HG03342 (cell line): ENCODE results near the gene GIPC1.

Experiments
- ATAC-seq: cut with Tn5 transposase; IDR thresholded peaks from one replicate; pipeline ENCODE4 v1.9.1; 2021; ENCODE audit warnings: mild to moderate bottlenecking, moderate library complexity; ENCODE audit not compliant: unreplicated experiment

GIPC1 gene

DNA sequence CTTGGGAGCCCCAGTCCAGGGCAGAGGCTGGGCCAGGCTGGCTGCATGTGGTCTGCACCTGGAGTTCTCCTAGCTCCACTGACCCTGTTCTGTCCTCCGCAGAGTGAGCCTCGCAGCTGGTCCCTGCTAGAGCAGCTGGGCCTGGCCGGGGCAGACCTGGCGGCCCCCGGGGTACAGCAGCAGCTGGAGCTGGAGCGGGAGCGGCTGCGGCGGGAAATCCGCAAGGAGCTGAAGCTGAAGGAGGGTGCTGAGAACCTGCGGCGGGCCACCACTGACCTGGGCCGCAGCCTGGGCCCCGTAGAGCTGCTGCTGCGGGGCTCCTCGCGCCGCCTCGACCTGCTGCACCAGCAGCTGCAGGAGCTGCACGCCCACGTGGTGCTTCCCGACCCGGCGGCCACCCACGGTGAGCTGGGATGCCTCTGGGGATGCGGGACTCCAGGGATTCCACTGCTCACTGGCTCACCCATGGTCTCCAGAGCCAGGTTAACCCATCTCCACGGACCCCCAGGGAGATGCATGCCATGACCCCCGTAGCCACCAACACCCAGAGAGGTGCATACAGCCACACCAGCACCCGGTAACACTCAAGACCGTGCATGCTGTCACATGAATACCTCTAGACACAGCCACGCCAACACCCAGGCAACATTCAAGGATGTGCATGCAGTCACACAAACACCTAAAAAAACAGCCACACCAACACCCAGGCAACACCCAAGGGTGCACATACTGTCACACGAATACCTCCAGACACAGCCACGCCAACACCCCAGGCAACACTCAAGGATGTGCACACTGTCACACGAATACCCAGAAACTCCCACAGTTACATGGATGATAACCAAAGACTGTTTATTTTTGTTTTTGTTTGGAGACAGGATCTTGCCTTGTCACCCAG, 54.6 kb downstream of the GIPC1 start:
- no peak for ATAC-seq

DNA sequence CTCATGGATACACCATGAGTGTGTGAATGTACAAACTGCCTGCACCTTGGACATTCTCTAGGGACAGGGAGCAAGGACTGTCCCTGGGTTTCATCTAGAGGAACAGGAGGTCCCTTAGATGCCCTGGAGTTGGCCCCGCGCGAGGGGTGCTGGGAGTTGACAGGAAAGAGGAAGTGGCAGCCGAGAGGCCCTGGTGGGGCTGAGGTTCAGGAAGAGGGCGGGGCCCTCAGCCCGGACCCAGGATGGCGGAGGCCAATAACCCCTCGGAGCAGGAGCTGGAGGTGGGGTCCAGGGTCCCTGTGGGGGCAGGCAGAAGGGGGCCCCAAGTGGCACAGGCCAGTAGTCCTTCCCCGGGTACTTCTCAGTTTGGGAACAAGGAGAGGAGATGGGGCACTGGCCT, 55.9 kb downstream of the GIPC1 start:
- peak; percentile 78 for ATAC-seq

DNA sequence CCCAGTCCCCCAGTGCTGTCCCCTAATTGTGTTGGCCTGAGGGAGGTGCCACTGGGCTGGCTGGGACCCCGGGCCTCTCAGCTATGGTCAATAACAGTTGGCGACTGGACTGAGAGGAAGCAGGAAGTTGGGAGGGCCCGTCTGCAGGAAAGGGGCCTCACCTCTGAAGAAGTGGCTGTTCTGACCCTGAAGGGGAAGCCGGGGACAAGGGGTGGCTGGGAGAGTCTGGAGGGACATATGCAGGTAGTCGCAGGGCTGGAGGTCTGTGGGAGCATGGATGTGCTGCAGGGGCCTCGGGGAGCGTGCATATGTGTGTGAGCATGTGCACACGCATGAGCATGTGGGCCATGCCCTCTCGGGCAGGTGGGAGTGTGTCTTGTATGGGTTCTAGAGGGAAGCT, 56.9 kb downstream of the GIPC1 start:
- no peak for ATAC-seq

DNA sequence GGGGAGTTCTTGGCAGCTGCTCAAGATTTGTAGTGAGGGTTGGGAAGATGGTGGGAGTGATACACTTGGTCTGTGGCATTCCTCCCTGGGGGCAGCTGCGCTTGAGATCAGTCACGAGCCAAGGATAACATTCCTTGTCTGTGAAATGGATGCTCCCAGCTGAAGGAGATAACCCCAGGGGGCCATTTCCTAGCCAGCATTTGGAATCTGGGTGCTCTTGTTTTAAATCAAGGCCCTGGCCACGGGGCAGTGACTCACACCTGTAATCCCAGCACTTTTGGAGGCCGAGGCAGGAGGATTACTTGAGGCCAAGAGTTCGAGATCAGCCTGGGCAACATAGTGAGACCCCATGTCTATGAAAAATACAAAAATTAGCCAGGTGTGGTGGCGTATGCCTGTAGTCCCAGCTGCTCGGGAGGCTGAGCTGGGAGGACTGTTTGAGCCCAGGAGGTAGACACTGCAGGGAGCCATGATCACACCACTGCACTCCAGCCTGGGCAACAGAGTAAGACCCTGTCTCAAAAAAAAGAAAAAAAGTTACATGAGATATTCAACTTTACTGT, 58.3 kb downstream of the GIPC1 start:
- no peak for ATAC-seq

DNA sequence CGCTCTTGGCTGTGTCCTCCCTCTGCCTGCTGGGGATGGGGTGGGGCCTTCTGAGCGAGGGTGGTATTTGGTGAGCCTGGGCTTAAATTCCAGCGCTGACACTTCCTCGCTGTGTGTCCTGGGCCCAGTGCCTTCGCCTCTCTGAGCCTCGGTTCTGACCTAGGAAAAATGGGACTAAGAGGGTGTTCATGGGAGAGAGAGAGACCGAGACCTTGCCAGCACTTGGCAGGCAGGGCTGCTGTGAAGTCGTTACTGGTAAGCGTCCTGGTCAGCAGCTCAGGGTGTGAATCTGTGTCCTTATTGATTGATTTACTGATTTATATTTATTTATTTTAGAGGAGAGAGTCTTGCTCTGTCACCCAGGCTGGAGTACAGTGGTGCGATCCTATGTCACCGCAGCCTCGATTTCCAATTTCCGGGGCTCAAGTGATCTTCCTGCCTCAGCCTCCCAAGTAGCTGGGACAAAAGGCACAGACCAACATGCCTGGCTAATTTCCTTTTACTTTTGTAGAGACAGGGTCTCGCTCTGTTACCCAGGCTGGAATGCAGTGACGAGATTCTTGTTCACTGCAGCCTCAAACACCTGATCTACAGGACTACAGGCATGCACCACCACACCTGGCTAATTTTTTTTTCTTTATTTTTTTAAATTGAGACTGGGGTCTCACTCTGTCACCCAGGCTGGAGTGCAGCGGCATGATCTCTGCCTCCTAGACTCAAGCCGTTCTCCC, 60.4 kb downstream of the GIPC1 start:
- no peak for ATAC-seq

DNA sequence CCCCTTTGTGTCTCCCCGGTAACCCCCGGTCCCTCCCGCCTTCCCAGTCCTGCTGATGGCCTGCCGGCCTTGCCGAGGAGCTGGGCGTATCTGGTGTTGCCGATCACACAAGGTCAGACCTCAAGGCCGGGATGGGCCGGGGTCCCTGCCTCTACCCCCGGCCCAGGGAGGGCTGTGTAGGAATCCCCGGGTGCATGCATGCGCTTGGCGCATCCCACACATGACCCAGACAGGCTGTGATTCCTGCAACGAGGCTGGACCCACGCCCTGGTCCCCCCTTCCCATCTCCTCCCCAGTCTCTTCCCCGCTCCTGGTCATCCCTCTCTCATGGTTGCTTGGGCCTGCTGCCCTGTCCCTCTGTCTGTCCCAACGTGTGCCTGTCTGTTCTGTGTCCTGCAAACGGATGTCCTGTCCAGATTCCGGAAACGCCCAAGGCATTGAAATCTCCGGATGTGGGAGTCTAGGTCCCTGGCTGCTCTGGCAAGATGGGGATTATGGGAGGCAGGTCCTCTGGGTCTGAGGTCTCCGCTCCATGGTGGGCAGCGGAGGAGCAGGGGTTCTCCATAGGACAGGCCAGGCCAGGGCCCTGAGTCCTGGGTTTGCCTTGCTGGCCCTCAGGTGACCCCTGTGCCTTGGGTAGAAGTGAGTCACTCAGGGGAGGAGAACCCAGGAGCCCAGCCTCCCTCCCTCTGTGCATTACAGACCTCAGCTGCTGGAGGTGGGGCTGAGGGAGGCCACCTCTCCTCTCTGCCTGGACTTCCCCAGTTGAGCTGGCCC, 61.2 kb downstream of the GIPC1 start:
- no peak for ATAC-seq

DNA sequence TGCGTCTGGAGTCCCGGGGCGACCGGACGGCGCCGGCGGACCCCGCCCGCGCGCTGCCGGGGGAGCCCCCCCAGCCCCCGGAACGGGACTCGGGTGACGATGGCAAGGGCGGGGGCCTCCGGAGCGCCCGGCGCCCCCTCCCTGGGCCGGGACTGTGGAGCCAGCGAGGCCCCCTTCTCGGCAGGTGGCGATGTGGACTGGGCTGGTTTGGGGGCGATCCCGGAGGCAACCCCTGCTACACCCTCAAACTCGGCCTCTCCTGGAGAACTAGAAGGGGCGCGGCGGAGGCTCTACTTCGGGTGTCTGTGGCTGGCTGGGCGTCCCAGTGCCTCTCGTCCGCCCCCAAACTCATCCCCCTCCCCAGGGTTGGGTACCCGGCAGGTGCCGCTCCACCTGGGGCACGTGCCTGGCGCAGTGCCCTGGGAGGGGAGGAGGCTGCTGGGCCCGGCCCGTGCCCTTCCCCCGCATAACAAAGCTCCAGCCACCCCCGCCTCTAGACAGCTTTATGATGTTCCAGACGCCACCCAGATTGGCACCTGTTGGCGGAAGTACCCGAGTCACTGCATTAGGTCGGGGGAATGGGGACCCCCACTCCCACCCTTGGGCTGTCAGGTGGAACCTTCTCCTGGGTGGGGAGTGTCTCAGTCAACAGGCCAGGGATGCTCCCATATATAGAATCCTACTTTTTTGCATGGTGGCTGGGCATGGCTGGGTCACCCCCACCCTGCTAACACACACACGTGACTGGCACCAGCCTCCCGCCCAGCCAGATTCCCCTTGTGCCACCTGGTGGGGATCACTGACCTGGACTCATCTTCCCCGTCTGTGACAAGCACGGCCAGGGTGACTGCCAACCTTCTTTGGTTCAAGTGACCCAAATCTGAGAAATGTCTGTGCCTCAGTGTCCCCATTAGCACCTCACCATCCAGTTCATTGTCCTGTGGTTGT, 62.1 kb downstream of the GIPC1 start:
- ATAC-seq: peak; percentile 13

DNA sequence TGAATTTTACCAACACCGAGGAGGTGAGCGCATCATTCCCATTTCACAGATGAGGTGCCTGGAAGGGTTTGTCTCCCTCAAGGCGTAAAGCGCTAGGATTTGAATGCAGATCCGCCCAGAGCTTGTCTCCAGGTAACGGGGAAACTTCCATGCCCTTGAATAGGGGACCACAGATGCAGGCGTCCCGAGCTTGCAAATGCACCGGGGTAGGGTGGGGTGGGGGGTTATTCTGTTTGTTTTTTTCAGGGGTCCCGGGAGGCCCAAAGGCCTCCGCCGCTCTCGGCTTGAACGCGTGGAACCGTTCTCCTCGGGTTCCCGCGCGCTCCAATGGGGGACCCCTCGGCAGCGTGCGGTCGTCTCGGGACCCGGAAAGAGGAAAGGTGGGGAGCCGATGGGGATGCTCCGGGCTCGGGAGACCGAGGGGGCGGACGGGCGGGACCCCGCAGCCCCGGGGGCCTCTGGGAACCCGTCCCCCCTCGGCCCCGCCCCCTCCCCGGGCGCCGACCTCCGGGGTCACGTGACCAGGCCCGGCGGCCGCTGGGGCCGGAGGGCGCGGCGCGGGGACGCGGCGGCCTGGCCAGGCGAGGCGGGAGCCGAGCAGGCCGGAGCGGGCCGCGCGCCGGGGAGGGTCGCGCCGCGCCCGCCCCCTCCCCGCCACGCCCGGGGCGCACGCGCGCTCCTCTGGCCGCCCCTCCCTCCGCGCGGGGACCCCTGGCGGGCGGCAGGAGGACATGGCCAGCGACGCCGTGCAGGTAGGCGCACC, 63.0 kb downstream of the GIPC1 start, which contains the start of gene PKN1:
TSS of gene PKN1 (plus strand) at position 516 of the 763 bp plus-strand sequence. CDS start at position 732, 216 bp downstream.
- peak; percentile 43 for ATAC-seq

DNA sequence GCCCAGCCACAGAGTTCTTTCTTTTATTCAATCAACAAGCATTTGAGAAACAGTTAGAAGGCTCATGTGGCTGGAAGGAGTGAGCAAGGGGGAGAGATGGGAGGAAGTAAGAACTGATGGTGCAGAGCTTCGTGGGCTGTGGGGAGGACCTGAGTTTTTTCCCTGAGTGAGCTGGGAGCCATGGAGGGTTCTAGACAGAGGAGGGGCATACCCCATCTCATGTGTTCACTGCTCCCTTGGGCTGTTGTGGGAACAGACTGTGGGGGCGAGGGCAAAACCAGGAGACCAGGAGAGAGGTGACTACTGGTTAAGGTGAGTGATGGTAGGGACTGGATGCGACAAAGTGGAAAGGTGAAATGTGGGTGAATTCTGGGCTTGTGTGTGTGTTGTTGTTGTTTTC, 65.2 kb downstream of the GIPC1 start:
- no peak for ATAC-seq

DNA sequence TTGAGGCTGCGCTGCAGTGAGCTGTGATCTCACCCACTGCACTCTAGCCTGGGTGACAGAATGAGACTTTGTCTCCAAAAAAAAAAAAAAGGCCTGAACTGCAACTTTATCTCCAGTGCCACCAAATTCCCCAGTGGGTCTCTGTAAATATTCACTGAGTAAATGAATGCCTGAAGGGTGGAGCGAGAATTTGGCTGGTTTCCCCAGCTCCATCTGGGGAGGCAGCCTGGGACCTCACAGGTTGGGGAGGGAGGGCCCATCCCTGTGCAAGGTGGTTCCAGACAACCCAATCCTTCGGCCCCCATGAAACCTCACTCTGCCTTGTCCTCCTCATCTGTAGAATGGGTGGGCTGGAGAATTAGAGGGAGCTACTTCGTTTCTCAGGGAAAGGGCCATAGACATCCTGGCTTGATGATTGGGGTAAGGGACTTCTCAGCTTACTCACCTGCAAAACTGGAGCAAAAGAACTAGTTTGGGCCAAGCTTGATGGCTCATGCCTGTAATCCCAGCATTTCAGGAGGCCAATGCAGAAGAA, 67.0 kb downstream of the GIPC1 start:
- no peak for ATAC-seq
